ENCODE results near the gene STAT5B. TPM values are rescaled to one million over a fixed set of nuclear protein-coding genes. Genes with fewer than 3 reads are reported as not detected.

The STAT5B gene
- total and polyA plus RNA-seq, 2 of the 8 experiments (the other 6 are each of a cell fraction or from before 2014, with no cell fraction given) = 35.3 to 52.6 TPM

DNA sequence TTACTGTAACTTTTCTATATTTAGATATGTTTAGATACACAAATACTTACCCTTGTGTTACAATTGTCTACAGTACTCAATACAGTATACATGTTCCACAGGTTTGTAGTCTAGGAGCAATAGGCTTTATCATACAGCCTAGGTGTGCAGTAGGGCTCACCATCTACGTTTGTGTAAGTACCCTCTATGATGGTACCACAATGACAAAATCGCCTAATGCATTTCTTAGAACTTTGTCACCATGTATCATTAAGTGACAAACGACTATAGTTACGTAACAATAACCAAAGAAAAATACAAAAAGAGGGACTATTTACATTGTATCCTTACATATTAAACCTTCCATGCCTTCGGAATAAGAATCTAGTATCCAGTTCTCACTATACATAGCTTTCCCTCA is 8.0 kb downstream of the STAT5B start:
- H2AFZ ChIP-seq (ENCODE audit: low read length) = no peak overlapping the region
- POLR2A ChIA-PET (ENCODE audit: partially characterized antibody) = interaction anchor here (0.6 to 0.8 kb wide), 2 partner anchors 9 to 17 kb away, joined by 3 read pairs; no protein-coding TSS in a partner anchor
- H2BK15ac ChIP-seq (ENCODE audit: low read length) = no peak overlapping the region
- WGBS, 2 experiments (ENCODE audit: extremely low coverage in 1 of 2, insufficient coverage in 1 of 2, insufficient read length in 1 of 2, insufficient replicate concordance in 2 of 2, low coverage in 1 of 2, low lambda C conversion rate in 2 of 2, missing lambda C conversion rate in 1 of 2) = 93% methylated on average over 5 of the region's 5 CpGs; no CpG with 5 or more reads in 1 of the 2 experiments
- CTCF ChIA-PET (ENCODE audit: partially characterized antibody) = interaction anchor here (1.2 to 3.0 kb wide), 3 partner anchors 18 to 39 kb away, joined by 3 to 14 read pairs (median 4); no protein-coding TSS in a partner anchor
- H3K27ac ChIP-seq (ENCODE audit: low read depth, low read length) = no peak overlapping the region
- H2BK12ac ChIP-seq (ENCODE audit: low read depth, low read length) = no peak overlapping the region
- H4K20me1 ChIP-seq (replicated peaks in 1 of 2; ENCODE audit: control insufficient read depth in 1 of 2, insufficient read depth in 2 of 2, low read length in 2 of 2) = peaks cover 0 to 4% of the 10 kb centered on the region in 2 experiments
- no peak overlapping the region for H3K18ac ChIP-seq (ENCODE audit: extremely low read depth, low read length)
- TF ChIP-seq SRF (IDR thresholded peaks at IDR 0.05; ENCODE audit: low read depth, low read length) (no peak), RXRA (IDR thresholded peaks at IDR 0.05; ENCODE audit: insufficient read depth, low read depth, low read length) (no peak), ZNF274 (IDR thresholded peaks at IDR 0.05; ENCODE audit: borderline replicate concordance, extremely low read depth, low read length) (no peak), TBP (IDR thresholded peaks at IDR 0.05; ENCODE audit: low read depth, low read length) (no peak), SP1 (IDR thresholded peaks at IDR 0.05; ENCODE audit: low read depth, low read length) (no peak), NRF1 (IDR thresholded peaks at IDR 0.05; ENCODE audit: low read depth, low read length) (no peak), KDM5A (IDR thresholded peaks at IDR 0.05; ENCODE audit: low read length) (no peak), SIN3A (conservative IDR thresholded peaks at IDR 0.05 in 1 of 2, IDR thresholded peaks at IDR 0.05 in 1 of 2; ENCODE audit: low read depth in 1 of 2, low read length in 2 of 2) (no peak), POLR2A (IDR thresholded peaks at IDR 0.05; ENCODE audit: control extremely low read depth in 1 of 2, low read depth in 2 of 2, low read length in 2 of 2) (no peak)
- H4K5ac ChIP-seq (ENCODE audit: insufficient read length, low read depth, low read length) = no peak overlapping the region
- H3K27me3 ChIP-seq (replicated peaks in 1 of 4; ENCODE audit: control insufficient read depth in 3 of 4, extremely low read depth in 1 of 4, insufficient read depth in 3 of 4, low read length in 3 of 4) = no peaks in the 10 kb centered on the region
- no peak overlapping the region for H2AK5ac ChIP-seq (ENCODE audit: low read depth, low read length)
- H3K9ac ChIP-seq (replicated peaks in 1 of 4; ENCODE audit: extremely low read depth in 1 of 4, low read depth in 3 of 4, low read length in 3 of 4) = no peak overlapping the region
- no peak overlapping the region for H3K14ac ChIP-seq (ENCODE audit: insufficient read length)
- peaks cover 6 to 64% of the 10 kb centered on the region in 2 experiments; a peak in 3 of 4 replicates for H3K79me2 ChIP-seq (ENCODE audit: control insufficient read depth in 1 of 2, insufficient read depth in 2 of 2, low read length in 2 of 2)
- no peaks in the 10 kb centered on the region for H3K36me3 ChIP-seq (ENCODE audit: control insufficient read depth in 2 of 4, insufficient read depth in 4 of 4, low read length in 3 of 4)
- no peaks in the 10 kb centered on the region for H3K23me2 ChIP-seq (ENCODE audit: low read depth, low read length)
- no peak overlapping the region for H3K4me3 ChIP-seq (ENCODE audit: extremely low read depth in 1 of 4, insufficient read depth in 2 of 4, low read depth in 3 of 4, low read length in 4 of 4)
- H3K4me1 ChIP-seq (replicated peaks in 1 of 4; ENCODE audit: control insufficient read depth in 3 of 4, insufficient read depth in 4 of 4, low read length in 3 of 4) = peaks cover 0 to 8% (median 3%) of the 10 kb centered on the region in 4 experiments; a peak in 3 of 7 replicates
- H2BK20ac ChIP-seq (ENCODE audit: low read length) = no peak overlapping the region
- H4K91ac ChIP-seq (replicated peaks; ENCODE audit: insufficient read length, low read length) = no peak overlapping the region
- H3K23ac ChIP-seq (ENCODE audit: insufficient read length) = no peak overlapping the region
- H3K4ac ChIP-seq (replicated peaks; ENCODE audit: insufficient read length, low read depth, low read length) = no peak overlapping the region
- no peak overlapping the region for H3K56ac ChIP-seq (replicated peaks; ENCODE audit: insufficient read length, low read depth, low read length)
- H3K9me3 ChIP-seq (ENCODE audit: insufficient read depth in 2 of 2, low read depth in 1 of 2, low read length in 1 of 2) = no peaks in the 10 kb centered on the region
- no peak overlapping the region for H4K8ac ChIP-seq (ENCODE audit: extremely low read depth, insufficient read depth, low read length)
- H2BK120ac ChIP-seq (replicated peaks; ENCODE audit: low read depth, low read length) = no peak overlapping the region
- H2BK5ac ChIP-seq (ENCODE audit: low read depth, low read length) = no peak overlapping the region
- FAIRE-seq (no peak), DNase-seq (ENCODE audit: low read depth in 1 of 2, low spot score in 2 of 2) (no peak)
- peaks cover 5% of the 10 kb centered on the region for H3K79me1 ChIP-seq (ENCODE audit: low read depth, low read length)
- no peak overlapping the region for H3K4me2 ChIP-seq (ENCODE audit: insufficient read depth in 1 of 2, low read depth in 2 of 2, low read length in 2 of 2)

Data from H1 (cell line).